Measurements from ENCODE around the gene PRKCB. TPM values are rescaled to one million over a fixed set of nuclear protein-coding genes. Genes with fewer than 3 reads are reported as not detected.

The PRKCB gene
- total and polyA plus RNA-seq, 2 of the 8 experiments (the other 6 are each of a cell fraction or from before 2014, with no cell fraction given) = 7.1 to 12.1 TPM

- Histone ChIP-seq H3K9me3 (ENCODE audit: insufficient read depth in 2 of 2, low read depth in 1 of 2, low read length in 1 of 2) (no peaks in the 10 kb centered on the region), H2AFZ (ENCODE audit: low read length) (no peak overlapping the region), H2BK5ac (ENCODE audit: low read depth, low read length) (no peak overlapping the region), H2AK5ac (ENCODE audit: low read depth, low read length) (no peak overlapping the region), H3K36me3 (ENCODE audit: control insufficient read depth in 2 of 4, insufficient read depth in 4 of 4, low read length in 3 of 4) (no peaks in the 10 kb centered on the region), H4K20me1 (replicated peaks in 1 of 2; ENCODE audit: control insufficient read depth in 1 of 2, insufficient read depth in 2 of 2, low read length in 2 of 2) (no peaks in the 10 kb centered on the region), H2BK15ac (ENCODE audit: low read length) (no peak overlapping the region), H3K4me1 (replicated peaks in 1 of 4; ENCODE audit: control insufficient read depth in 3 of 4, insufficient read depth in 4 of 4, low read length in 3 of 4) (peaks cover 0 to 6% (median 0%) of the 10 kb centered on the region in 4 experiments; a peak in 1 of 7 replicates), H3K79me2 (ENCODE audit: control insufficient read depth in 1 of 2, insufficient read depth in 2 of 2, low read length in 2 of 2) (no peaks in the 10 kb centered on the region), H3K79me1 (ENCODE audit: low read depth, low read length) (no peaks in the 10 kb centered on the region), H4K91ac (replicated peaks; ENCODE audit: insufficient read length, low read length) (no peak overlapping the region), H3K4ac (replicated peaks; ENCODE audit: insufficient read length, low read depth, low read length) (no peak overlapping the region), H3K23me2 (ENCODE audit: low read depth, low read length) (no peaks in the 10 kb centered on the region), H2BK12ac (ENCODE audit: low read depth, low read length) (no peak overlapping the region), H3K18ac (ENCODE audit: extremely low read depth, low read length) (no peak overlapping the region), H3K14ac (ENCODE audit: insufficient read length) (no peak overlapping the region), H3K56ac (replicated peaks; ENCODE audit: insufficient read length, low read depth, low read length) (no peak overlapping the region), H3K9ac (replicated peaks in 1 of 4; ENCODE audit: extremely low read depth in 1 of 4, low read depth in 3 of 4, low read length in 3 of 4) (no peak overlapping the region), H2BK20ac (ENCODE audit: low read length) (no peak overlapping the region), H2BK120ac (replicated peaks; ENCODE audit: low read depth, low read length) (no peak overlapping the region), H3K4me3 (ENCODE audit: extremely low read depth in 1 of 4, insufficient read depth in 2 of 4, low read depth in 3 of 4, low read length in 4 of 4) (no peak overlapping the region), H3K23ac (ENCODE audit: insufficient read length) (no peak overlapping the region), H3K27me3 (replicated peaks in 1 of 4; ENCODE audit: control insufficient read depth in 3 of 4, extremely low read depth in 1 of 4, insufficient read depth in 3 of 4, low read length in 3 of 4) (no peaks in the 10 kb centered on the region), H3K27ac (ENCODE audit: low read depth, low read length) (no peak overlapping the region), H4K8ac (ENCODE audit: extremely low read depth, insufficient read depth, low read length) (no peak overlapping the region), H4K5ac (ENCODE audit: insufficient read length, low read depth, low read length) (no peak overlapping the region), H3K4me2 (ENCODE audit: insufficient read depth in 1 of 2, low read depth in 2 of 2, low read length in 2 of 2) (no peak overlapping the region)
- 94% methylated on average over 4 of the region's 4 CpGs; no CpG with 5 or more reads in 1 of the 2 experiments for WGBS, 2 experiments (ENCODE audit: extremely low coverage in 1 of 2, insufficient coverage in 1 of 2, insufficient read length in 1 of 2, insufficient replicate concordance in 2 of 2, low coverage in 1 of 2, low lambda C conversion rate in 2 of 2, missing lambda C conversion rate in 1 of 2)
- CTCF ChIA-PET (ENCODE audit: partially characterized antibody) = no interaction called here
- no peak for FAIRE-seq
- POLR2A ChIA-PET (ENCODE audit: partially characterized antibody) = no interaction called here
- no peak for DNase-seq (ENCODE audit: low read depth in 1 of 2, low spot score in 2 of 2)
- TF ChIP-seq CTCF (IDR thresholded peaks at IDR 0.05; ENCODE audit: control extremely low read depth in 1 of 3, insufficient read depth in 1 of 3, low read depth in 1 of 3, low read length in 3 of 3) (no peak), EP300 (IDR thresholded peaks at IDR 0.05; ENCODE audit: borderline replicate concordance in 1 of 2, low read depth in 2 of 2, low read length in 2 of 2) (no peak), BRCA1 (IDR thresholded peaks at IDR 0.05; ENCODE audit: low read depth, low read length) (no peak), SAP30 (IDR thresholded peaks at IDR 0.05; ENCODE audit: insufficient read depth, insufficient replicate concordance, low read length) (no peak), CBX8 (IDR thresholded peaks at IDR 0.05; ENCODE audit: borderline replicate concordance, low read depth, low read length) (no peak), POLR2A (IDR thresholded peaks at IDR 0.05; ENCODE audit: control extremely low read depth in 1 of 2, low read depth in 2 of 2, low read length in 2 of 2) (no peak), RNF2 (IDR thresholded peaks at IDR 0.05; ENCODE audit: borderline replicate concordance, low read depth, low read length, missing control alignments, poor library complexity, severe bottlenecking) (no peak), TAF1 (IDR thresholded peaks at IDR 0.05; ENCODE audit: low read depth, low read length) (no peak), JUND (IDR thresholded peaks at IDR 0.05; ENCODE audit: low read length) (no peak), SP1 (IDR thresholded peaks at IDR 0.05; ENCODE audit: low read depth, low read length) (no peak), ASH2L (IDR thresholded peaks at IDR 0.05; ENCODE audit: low read length) (no peak), CHD2 (IDR thresholded peaks at IDR 0.05; ENCODE audit: low read length) (no peak), SUZ12 (IDR thresholded peaks at IDR 0.05; ENCODE audit: low read length) (no peak)
These were observed 109.5 kb downstream of the PRKCB start for GRCh38 chr16:23945243-23945642.
